Astrocyte of the spinal cord (primary cell): ENCODE data around the gene KCTD15.

Experiments
- DNase-seq: peaks from one replicate; pipeline ENCODE4 v3.0.0; 2011; ENCODE audit warnings: low read depth, low spot score
- H3K4me3 ChIP-seq: 2 replicates; pipeline ENCODE4 v1.5.1; 2011; ENCODE audit warnings: low read depth, mild to moderate bottlenecking, low read length, moderate library complexity
- in situ Hi-C: cut with HindIII; loops from 2 replicates; pipeline ENCODE4 v1.10.0; 2017; ENCODE audit warnings: low sequenced_read_pairs
- TF ChIP-seq, protein P1 (sequence below): IDR thresholded peaks from 2 replicates; pipeline ENCODE4 v1.5.1; 2012; ENCODE audit warnings: low read depth, mild to moderate bottlenecking, low read length, inconsistent platforms

Gene KCTD15

DNA sequence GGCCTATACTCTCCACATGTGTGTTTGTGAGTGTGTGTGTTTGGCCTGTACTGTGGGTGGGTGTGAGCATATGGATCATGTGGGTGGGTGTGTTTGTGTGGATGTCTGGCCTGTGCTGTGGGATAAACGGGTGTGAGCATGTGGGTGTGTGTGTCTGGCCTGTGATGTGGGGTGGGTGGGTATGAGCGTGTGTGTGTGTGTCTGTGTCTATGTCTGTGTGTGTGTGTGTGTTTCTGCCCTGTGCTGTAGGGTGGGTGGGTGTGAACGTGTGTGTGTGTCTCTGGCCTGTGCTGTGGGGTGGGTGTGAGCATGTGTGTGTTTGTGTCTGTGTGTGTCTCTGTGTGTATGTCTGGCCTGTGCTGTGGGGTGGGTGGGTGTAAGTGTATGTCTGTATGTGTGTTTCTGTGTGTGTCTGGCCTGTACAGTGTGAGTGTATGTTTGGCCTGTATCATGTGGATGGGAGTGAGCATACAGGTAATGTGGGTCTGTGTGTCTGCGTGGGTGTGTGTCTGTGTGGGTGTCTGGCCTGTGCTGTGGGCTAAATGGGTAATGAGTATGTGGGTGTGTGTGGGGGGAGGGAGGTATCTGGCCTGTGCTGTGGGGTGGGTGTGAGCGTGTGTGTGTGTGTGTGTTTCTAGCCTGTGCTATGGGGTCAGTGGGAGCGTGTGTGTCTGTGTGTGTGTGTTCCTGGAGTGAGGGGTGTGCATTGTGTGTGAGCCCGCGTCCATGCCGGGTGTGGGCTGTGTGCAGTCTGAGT lies 20.8 kb upstream of the KCTD15 start:
- DNase-seq, result no peak
- TF ChIP-seq, protein P1, sequence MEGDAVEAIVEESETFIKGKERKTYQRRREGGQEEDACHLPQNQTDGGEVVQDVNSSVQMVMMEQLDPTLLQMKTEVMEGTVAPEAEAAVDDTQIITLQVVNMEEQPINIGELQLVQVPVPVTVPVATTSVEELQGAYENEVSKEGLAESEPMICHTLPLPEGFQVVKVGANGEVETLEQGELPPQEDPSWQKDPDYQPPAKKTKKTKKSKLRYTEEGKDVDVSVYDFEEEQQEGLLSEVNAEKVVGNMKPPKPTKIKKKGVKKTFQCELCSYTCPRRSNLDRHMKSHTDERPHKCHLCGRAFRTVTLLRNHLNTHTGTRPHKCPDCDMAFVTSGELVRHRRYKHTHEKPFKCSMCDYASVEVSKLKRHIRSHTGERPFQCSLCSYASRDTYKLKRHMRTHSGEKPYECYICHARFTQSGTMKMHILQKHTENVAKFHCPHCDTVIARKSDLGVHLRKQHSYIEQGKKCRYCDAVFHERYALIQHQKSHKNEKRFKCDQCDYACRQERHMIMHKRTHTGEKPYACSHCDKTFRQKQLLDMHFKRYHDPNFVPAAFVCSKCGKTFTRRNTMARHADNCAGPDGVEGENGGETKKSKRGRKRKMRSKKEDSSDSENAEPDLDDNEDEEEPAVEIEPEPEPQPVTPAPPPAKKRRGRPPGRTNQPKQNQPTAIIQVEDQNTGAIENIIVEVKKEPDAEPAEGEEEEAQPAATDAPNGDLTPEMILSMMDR, result no peak
- in situ Hi-C loops, result no loop called here
- H3K4me3 ChIP-seq, result no peak overlapping the region

DNA sequence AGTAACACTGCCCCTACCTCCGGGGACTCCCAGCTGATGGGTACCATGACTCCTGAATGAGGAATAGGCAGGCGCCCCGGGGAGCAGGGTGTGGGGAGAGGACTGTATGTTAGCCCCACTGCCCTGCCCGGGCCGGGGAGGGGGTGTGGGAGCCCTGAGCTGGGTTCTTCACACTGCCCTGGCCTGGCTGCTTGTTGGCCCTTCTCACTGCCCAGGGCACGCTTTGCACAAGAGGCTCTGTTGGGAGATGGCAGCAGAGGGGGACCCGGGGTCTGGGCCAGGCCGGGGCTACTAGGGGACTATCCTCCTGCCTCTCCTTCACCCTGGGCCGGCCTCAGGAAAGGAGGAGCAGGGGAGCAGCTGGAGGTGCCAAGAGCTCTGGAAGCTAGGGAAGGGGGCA lies 19.3 kb upstream of the KCTD15 start:
- TF ChIP-seq, protein P1, result no peak
- in situ Hi-C loops, result no loop called here
- H3K4me3 ChIP-seq, result no peak overlapping the region
- no peak for DNase-seq

DNA sequence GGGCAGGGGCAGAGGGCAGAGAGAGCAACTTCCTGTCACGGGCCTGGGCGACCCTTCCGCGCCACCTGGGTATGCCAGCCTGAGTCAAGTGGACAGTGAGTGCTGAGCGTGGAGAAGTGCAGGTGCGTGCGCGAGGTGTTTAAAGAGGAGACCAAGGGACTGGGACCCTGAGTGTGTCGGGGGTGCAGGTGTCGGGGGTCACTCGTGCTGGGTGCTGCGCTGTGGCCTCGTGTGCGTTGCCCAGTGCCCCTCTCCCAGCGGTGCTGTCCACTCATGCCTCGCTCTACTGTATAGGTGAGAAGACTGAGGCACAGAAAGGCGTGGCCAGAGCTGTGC lies 18.9 kb upstream of the KCTD15 start:
- DNase-seq, result no peak
- H3K4me3 ChIP-seq, result no peak overlapping the region
- in situ Hi-C loops, result no loop called here
- TF ChIP-seq, protein P1, result no peak

DNA sequence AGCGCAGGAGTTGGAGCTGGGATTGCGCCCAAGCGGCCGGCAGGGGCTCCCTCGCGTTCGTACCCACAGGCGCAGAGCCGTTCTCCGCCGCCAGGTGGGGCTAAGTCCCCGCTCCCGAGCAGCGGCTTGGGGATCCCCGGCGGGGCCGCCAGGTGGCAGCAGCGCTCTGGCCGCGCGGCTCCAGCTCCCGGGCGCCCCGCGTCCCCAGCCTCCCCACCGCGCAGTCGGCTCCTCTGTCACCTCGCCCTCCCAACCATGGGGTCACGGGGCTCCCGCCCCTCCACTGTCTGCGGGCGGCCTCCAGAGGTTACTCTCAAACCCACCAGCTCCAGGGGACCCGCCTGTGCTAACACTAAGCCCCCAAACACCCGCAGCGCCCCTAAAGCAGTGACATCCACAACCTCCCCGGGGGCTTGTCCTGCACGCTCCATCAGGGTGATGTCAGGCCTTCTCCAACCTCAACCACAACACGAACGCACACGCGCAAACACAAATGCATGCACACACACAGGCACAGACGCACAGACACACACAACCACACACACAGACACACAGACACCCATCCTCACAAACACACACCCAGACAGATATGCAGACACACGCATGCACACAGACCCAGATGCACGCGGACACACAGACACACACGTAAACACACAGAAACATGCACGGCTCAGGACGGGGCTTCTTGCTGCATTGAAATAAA lies 18.4 kb upstream of the KCTD15 start:
- TF ChIP-seq, protein P1, result peak; percentile 100
- in situ Hi-C loops, result no loop called here
- no peak overlapping the region for H3K4me3 ChIP-seq
- peak; percentile 57 for DNase-seq

DNA sequence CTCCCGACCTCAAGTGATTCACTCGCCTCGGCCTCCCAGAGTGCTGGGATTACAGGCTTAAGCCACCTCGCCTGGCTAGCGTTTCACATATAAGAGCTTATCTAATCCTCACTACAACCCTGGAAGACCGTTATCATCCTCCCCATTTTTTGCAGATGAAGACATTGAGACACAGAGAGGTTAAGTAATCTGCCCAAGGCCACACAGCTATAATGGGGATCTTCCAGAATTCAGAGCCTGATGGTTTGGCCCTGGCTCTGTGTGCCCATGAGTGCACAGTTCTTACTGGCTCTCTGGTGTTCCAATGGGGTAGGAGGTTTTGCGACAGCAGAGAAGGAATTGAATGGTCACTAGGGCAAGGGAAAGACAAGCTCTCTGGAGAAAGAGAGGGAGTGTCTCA lies 16.8 kb upstream of the KCTD15 start:
- TF ChIP-seq, protein P1, result no peak
- no peak overlapping the region for H3K4me3 ChIP-seq
- in situ Hi-C loops, result no loop called here
- DNase-seq, result no peak

DNA sequence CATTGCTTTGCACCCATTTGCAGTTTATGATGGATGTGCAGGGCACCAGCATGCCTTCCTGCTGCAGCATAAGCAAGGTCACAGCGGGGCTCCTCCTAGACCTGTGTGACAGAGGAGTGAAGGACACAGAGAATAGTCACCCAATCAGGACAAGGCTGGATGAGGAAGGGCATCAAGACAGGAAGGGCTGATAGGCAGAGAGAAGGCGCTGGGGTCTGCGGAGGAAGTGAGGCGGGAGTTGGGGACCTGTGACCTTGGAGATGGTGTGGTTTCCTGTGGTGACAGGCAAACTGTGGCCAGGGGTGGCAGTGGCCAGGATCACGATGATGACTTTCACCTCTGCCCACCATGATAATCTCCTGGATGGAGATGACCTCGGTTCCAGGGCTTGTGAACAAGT lies 16.4 kb upstream of the KCTD15 start:
- no peak overlapping the region for H3K4me3 ChIP-seq
- TF ChIP-seq, protein P1, result no peak
- DNase-seq, result no peak
- in situ Hi-C loops, result no loop called here
